PFSK-1 (cell line): ENCODE measurements around the gene KIT.

Experiments
- FOXP2 ChIP-seq: optimal IDR thresholded peaks from 2 replicates; pipeline ENCODE3; 2011; ENCODE audit warnings: borderline replicate concordance, control low read depth, inconsistent platforms; ENCODE audit not compliant: insufficient read depth; ENCODE audit errors: extremely low read length, extremely low read depth
- POLR2AphosphoS5 ChIP-seq: IDR thresholded peaks from 2 replicates; pipeline ENCODE4 v1.6.1; 2012; ENCODE audit warnings: low read depth, mild to moderate bottlenecking, control low read depth, low read length, moderate library complexity
- REST ChIP-seq, 2 experiments: IDR thresholded peaks; 2 replicates each; pipeline versions ENCODE4 v1.6.1 to v1.8.0; 2011 to 2012; ENCODE audit warnings: low read depth in 2 of 2, low read length in 2 of 2, control low read depth in 1 of 2, inconsistent platforms in 1 of 2, mild to moderate bottlenecking in 1 of 2, moderate library complexity in 1 of 2; ENCODE audit not compliant: insufficient read depth in 1 of 2
- SIN3A ChIP-seq: IDR thresholded peaks from 2 replicates; pipeline ENCODE4 v1.6.1; 2012; ENCODE audit warnings: mild to moderate bottlenecking, low read length, moderate library complexity, borderline replicate concordance; ENCODE audit not compliant: insufficient read depth
- TAF1 ChIP-seq: IDR thresholded peaks from 2 replicates; pipeline ENCODE4 v1.6.1; 2012; ENCODE audit warnings: low read length, control low read depth, borderline replicate concordance; ENCODE audit not compliant: insufficient read depth

Gene KIT

GRCh38 chr4:54731552-54731951 is 73.8 kb downstream of the KIT start:
- TF ChIP-seq SIN3A, result no peak
- no peak for TF ChIP-seq REST (IDR thresholded peaks at IDR 0.05; ENCODE audit: insufficient read depth in 1 of 2, low read depth in 2 of 2, low read length in 2 of 2)
- TF ChIP-seq POLR2AphosphoS5, result no peak
- no peak for TF ChIP-seq TAF1
- no peak for TF ChIP-seq FOXP2

GRCh38 chr4:54731976-54732375 is 74.2 kb downstream of the KIT start:
- no peak for TF ChIP-seq REST (IDR thresholded peaks at IDR 0.05; ENCODE audit: insufficient read depth in 1 of 2, low read depth in 2 of 2, low read length in 2 of 2)
- TF ChIP-seq TAF1, result no peak
- TF ChIP-seq FOXP2, result no peak

GRCh38 chr4:54737421-54737820 is 79.7 kb downstream of the KIT start:
- TF ChIP-seq SIN3A, result no peak
- no peak for TF ChIP-seq TAF1
- no peak for TF ChIP-seq POLR2AphosphoS5
- TF ChIP-seq REST (IDR thresholded peaks at IDR 0.05; ENCODE audit: insufficient read depth in 1 of 2, low read depth in 2 of 2, low read length in 2 of 2), result no peak
- TF ChIP-seq FOXP2, result no peak

GRCh38 chr4:54741202-54741601 is 83.4 kb downstream of the KIT start:
- no peak for TF ChIP-seq TAF1
- TF ChIP-seq SIN3A, result no peak
- TF ChIP-seq REST (IDR thresholded peaks at IDR 0.05; ENCODE audit: insufficient read depth in 1 of 2, low read depth in 2 of 2, low read length in 2 of 2), result no peak
- no peak for TF ChIP-seq POLR2AphosphoS5
- TF ChIP-seq FOXP2, result no peak

- no peak for TF ChIP-seq POLR2AphosphoS5
These were observed 85.1 kb downstream of the KIT start for GRCh38 chr4:54742636-54743399.
